Measurements from ENCODE around the gene GREM1.

GREM1 gene

DNA sequence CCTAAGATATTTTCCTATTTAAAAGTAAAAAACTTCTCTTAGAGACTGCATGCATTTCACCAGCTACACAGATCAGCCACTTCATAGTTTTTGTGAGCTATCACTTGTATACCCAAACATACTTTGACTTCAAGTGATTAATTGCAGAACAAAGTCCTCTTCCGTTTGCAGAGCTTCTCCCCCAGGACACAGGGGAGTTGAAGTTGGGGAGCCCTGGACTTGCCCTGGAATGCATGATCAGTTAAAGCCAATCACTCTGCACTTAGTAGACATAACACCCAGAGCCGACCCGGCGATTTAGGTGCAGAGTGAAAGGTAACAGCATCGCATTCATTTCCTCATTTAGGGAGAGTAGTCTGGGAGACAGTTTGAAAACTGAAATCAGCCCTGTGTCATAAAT, 70.1 kb downstream of the GREM1 start:
- DNase-seq, result no peak

- DNase-seq, result no peak
Observed at GRCh38 chr15:32790352-32790999, 72.7 kb downstream of the GREM1 start.

- DNase-seq, result no peak
Observed at GRCh38 chr15:32792436-32792835, 74.6 kb downstream of the GREM1 start.
